H9 (cell line): ENCODE measurements around the gene TEX2. TPM values are rescaled to one million over a fixed set of nuclear protein-coding genes. Genes with fewer than 3 reads are reported as not detected.

Experiments used
- DNase-seq: peaks from one replicate; pipeline ENCODE4 v3.0.0-alpha.2; 2017
- H2AFZ ChIP-seq: one replicate; pipeline ENCODE4 v1.6.1; 2013; ENCODE audit warnings: mild to moderate bottlenecking, low read length, control low read depth, moderate library complexity
- H2AK5ac ChIP-seq: 2 replicates; pipeline ENCODE4 v1.6.1; 2013; ENCODE audit warnings: low read length, control low read depth, mixed read lengths; ENCODE audit not compliant: insufficient read length
- H2BK120ac ChIP-seq: one replicate; pipeline ENCODE4 v1.6.1; 2013; ENCODE audit warnings: low read depth, mild to moderate bottlenecking, low read length, control low read depth, inconsistent platforms; ENCODE audit not compliant: poor library complexity, severe bottlenecking
- H2BK12ac ChIP-seq: 2 replicates; pipeline ENCODE4 v1.6.1; 2013; ENCODE audit warnings: low read length, control low read depth, mixed read lengths, low read depth; ENCODE audit not compliant: insufficient read length
- H2BK15ac ChIP-seq: 2 replicates; pipeline ENCODE4 v1.6.1; 2013; ENCODE audit warnings: low read depth, low read length, control low read depth
- H2BK20ac ChIP-seq: one replicate; pipeline ENCODE4 v1.6.1; 2013; ENCODE audit warnings: low read depth, mild to moderate bottlenecking, low read length, control low read depth, inconsistent platforms; ENCODE audit not compliant: poor library complexity, severe bottlenecking
- H2BK5ac ChIP-seq: 2 replicates; pipeline ENCODE4 v1.6.1; 2013; ENCODE audit warnings: low read length, control low read depth, mixed read lengths; ENCODE audit not compliant: insufficient read length
- H3K14ac ChIP-seq: 2 replicates; pipeline ENCODE4 v1.6.1; 2013; ENCODE audit warnings: low read length, control low read depth; ENCODE audit not compliant: insufficient read depth
- H3K18ac ChIP-seq: 2 replicates; pipeline ENCODE4 v1.6.1; 2013; ENCODE audit warnings: low read depth, mild to moderate bottlenecking, mixed read lengths, low read length, control low read depth; ENCODE audit not compliant: insufficient read length
- H3K23ac ChIP-seq: 2 replicates; pipeline ENCODE4 v1.6.1; 2013; ENCODE audit warnings: low read length, control low read depth, mixed read lengths, low read depth; ENCODE audit not compliant: insufficient read length
- H3K23me2 ChIP-seq: 2 replicates; pipeline ENCODE4 v1.6.1; 2013; ENCODE audit warnings: low read depth, mild to moderate bottlenecking, mixed read lengths, low read length, control low read depth; ENCODE audit not compliant: insufficient read length, poor library complexity, severe bottlenecking
- H3K27ac ChIP-seq: 2 replicates; pipeline ENCODE4 v1.5.1; 2013; ENCODE audit warnings: low read length, control low read depth, mixed read lengths, low read depth; ENCODE audit not compliant: insufficient read length
- H3K27me3 ChIP-seq: 2 replicates; pipeline ENCODE4 v1.6.1; 2013; ENCODE audit warnings: low read length, control low read depth, inconsistent platforms; ENCODE audit not compliant: insufficient read depth
- H3K4ac ChIP-seq: 2 replicates; pipeline ENCODE4 v1.6.1; 2013; ENCODE audit warnings: low read depth, mild to moderate bottlenecking, control low read depth, inconsistent platforms, low read length, moderate library complexity
- H3K4me1 ChIP-seq: 2 replicates; pipeline ENCODE4 v1.6.1; 2013; ENCODE audit warnings: low read length, control low read depth, inconsistent platforms; ENCODE audit not compliant: insufficient read depth
- H3K4me2 ChIP-seq: 2 replicates; pipeline ENCODE4 v1.6.1; 2013; ENCODE audit warnings: low read length, control low read depth, mixed read lengths; ENCODE audit not compliant: insufficient read length, insufficient read depth
- H3K56ac ChIP-seq: 2 replicates; pipeline ENCODE4 v1.6.1; 2013; ENCODE audit warnings: low read depth, mild to moderate bottlenecking, mixed read lengths, low read length, control low read depth; ENCODE audit not compliant: insufficient read length
- H3K79me1 ChIP-seq: 2 replicates; pipeline ENCODE4 v1.6.1; 2013; ENCODE audit warnings: low read depth, mild to moderate bottlenecking, moderate library complexity, low read length, control low read depth, inconsistent platforms; ENCODE audit not compliant: insufficient read depth, poor library complexity, severe bottlenecking
- H3K79me2 ChIP-seq: 2 replicates; pipeline ENCODE4 v1.6.1; 2013; ENCODE audit warnings: low read length, control low read depth, inconsistent platforms; ENCODE audit not compliant: insufficient read depth
- H3K9ac ChIP-seq: 2 replicates; pipeline ENCODE4 v1.6.1; 2013; ENCODE audit warnings: low read length, control low read depth, mixed read lengths; ENCODE audit not compliant: insufficient read length; ENCODE audit errors: extremely low read depth
- H3K9me3 ChIP-seq: one replicate; pipeline ENCODE4 v1.6.1; 2013; ENCODE audit warnings: low read depth, low read length, inconsistent platforms; ENCODE audit not compliant: control insufficient read depth
- H3T11ph ChIP-seq: one replicate; pipeline ENCODE4 v1.6.1; 2013; ENCODE audit warnings: mild to moderate bottlenecking, low read length, control low read depth, inconsistent platforms
- H4K20me1 ChIP-seq: one replicate; pipeline ENCODE4 v1.6.1; 2013; ENCODE audit not compliant: control insufficient read depth, insufficient read length, insufficient read depth
- H4K5ac ChIP-seq: 2 replicates; pipeline ENCODE4 v1.6.1; 2013; ENCODE audit warnings: low read depth, mild to moderate bottlenecking, mixed read lengths, low read length, control low read depth; ENCODE audit not compliant: insufficient read length
- H4K8ac ChIP-seq: replicated peaks from 2 replicates; pipeline ENCODE4 v1.6.1; 2013; ENCODE audit warnings: low read length, control low read depth, mixed read lengths, low read depth; ENCODE audit not compliant: insufficient read length
- H4K91ac ChIP-seq: 2 replicates; pipeline ENCODE4 v1.6.1; 2013; ENCODE audit warnings: low read depth, mild to moderate bottlenecking, moderate library complexity, mixed read lengths, low read length, control low read depth; ENCODE audit not compliant: insufficient read length
- H3K27ac Mint-ChIP-seq, 3 experiments: 2 replicates in 2 of 3; 3 replicates in 1 of 3; pipeline ENCODE4 v1.8.0; 2020 to 2021; ENCODE audit warnings: mixed read lengths in 3 of 3, mild to moderate bottlenecking in 1 of 3, moderate library complexity in 1 of 3
- H3K27me3 Mint-ChIP-seq: 2 replicates; pipeline ENCODE4 v1.8.0; 2021; ENCODE audit warnings: low read depth, mild to moderate bottlenecking, moderate library complexity, mixed read lengths
- H3K36me3 Mint-ChIP-seq, 3 experiments: 2 replicates in 2 of 3; 3 replicates in 1 of 3; pipeline ENCODE4 v1.8.0; 2020 to 2021; ENCODE audit warnings: low read depth in 3 of 3, mixed read lengths in 3 of 3; ENCODE audit not compliant: insufficient read depth in 1 of 3
- H3K4me1 Mint-ChIP-seq, 2 experiments: 2 replicates each; pipeline ENCODE4 v1.8.0; 2020; ENCODE audit warnings: mixed read lengths in 2 of 2
- H3K4me3 Mint-ChIP-seq, 2 experiments: 2 replicates in 1 of 2; 3 replicates in 1 of 2; pipeline ENCODE4 v1.8.0; 2020 to 2021; ENCODE audit warnings: mild to moderate bottlenecking in 2 of 2, mixed read lengths in 2 of 2, moderate library complexity in 1 of 2
- H3K9me3 Mint-ChIP-seq, 2 experiments: 2 replicates in 1 of 2; 3 replicates in 1 of 2; pipeline ENCODE4 v1.8.0; 2020; ENCODE audit warnings: mild to moderate bottlenecking in 2 of 2, mixed read lengths in 2 of 2, moderate library complexity in 1 of 2
- WGBS: extraction: QIAGEN DNeasy Blood & Tissue Kit; methylation state at CpG from one replicate; pipeline ENCODE4 v1.1.7; 2013; ENCODE audit warnings: missing lambda C conversion rate, low lambda C conversion rate, mixed read lengths; ENCODE audit not compliant: insufficient read length; ENCODE audit errors: extremely low coverage; 5-methylcytosine and 5-hydroxymethylcytosine counted together
- total RNA-seq: library from RNA; stranded (reverse); gene quantifications from 2 replicates; pipeline ENCODE4 v1.2.1, GENCODE V29; 2021
- TF ChIP-seq, protein P1 (sequence below): fragments of 200-600 bp; sonication (generic); conservative IDR thresholded peaks from 3 replicates; pipeline ENCODE4 v1.8.0; 2021; ENCODE audit warnings: antibody characterized with exemption, mild to moderate bottlenecking

Gene TEX2
- total RNA-seq, 1 experiment from 2014 or later = 12.2 TPM

DNA sequence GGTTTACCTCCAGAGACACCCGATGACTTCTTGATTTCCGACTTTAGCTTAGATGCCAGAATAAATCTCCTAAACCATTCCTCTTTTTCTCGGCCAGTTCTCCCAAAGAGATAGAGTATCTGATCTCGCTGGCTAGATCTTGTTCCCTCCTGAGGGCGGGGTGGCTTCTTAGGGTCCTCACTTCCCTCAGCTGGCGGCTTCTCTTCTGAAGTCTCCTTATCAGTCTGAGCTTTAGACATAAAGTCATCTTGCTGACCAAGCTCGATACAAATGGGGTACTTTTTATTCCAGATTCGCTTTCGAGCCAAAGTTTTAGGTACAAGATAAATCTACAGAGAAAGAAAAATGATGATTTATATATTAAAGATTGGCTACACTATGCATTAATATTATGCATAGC is 69.5 kb downstream of the TEX2 start:
- H3K4me3 Mint-ChIP-seq = no peak overlapping the region
- H4K91ac ChIP-seq = no peak overlapping the region
- whole genome bisulfite sequencing = no CpG with 5 or more reads among the region's 9 CpGs
- no peaks in the 10 kb centered on the region for H3K79me1 ChIP-seq
- no peak overlapping the region for H3K23ac ChIP-seq
- H3K36me3 Mint-ChIP-seq = peaks cover 0 to 5% (median 0%) of the 10 kb centered on the region in 3 experiments; a peak in 1 of 7 replicates
- no peaks in the 10 kb centered on the region for H3K23me2 ChIP-seq
- H3K27me3 Mint-ChIP-seq = no peaks in the 10 kb centered on the region
- H3K56ac ChIP-seq = no peak overlapping the region
- no peaks in the 10 kb centered on the region for H3K79me2 ChIP-seq
- no peak overlapping the region for H4K5ac ChIP-seq
- H3K27me3 ChIP-seq = no peaks in the 10 kb centered on the region
- H3K27ac Mint-ChIP-seq = no peak overlapping the region; a peak in 1 of 7 replicates
- no peak overlapping the region for H3K14ac ChIP-seq
- no peak overlapping the region for H3K4me2 ChIP-seq
- peaks cover 9 to 17% of the 10 kb centered on the region in 2 experiments for H3K4me1 Mint-ChIP-seq
- no peak overlapping the region for H3K27ac ChIP-seq
- H3K4ac ChIP-seq = no peak overlapping the region
- no peak overlapping the region for H3K18ac ChIP-seq
- no peaks in the 10 kb centered on the region for H3K9me3 Mint-ChIP-seq
- DNase-seq = no peak
- H3K9ac ChIP-seq = no peak overlapping the region
- no peaks in the 10 kb centered on the region for H4K20me1 ChIP-seq
- TF ChIP-seq, protein P1, sequence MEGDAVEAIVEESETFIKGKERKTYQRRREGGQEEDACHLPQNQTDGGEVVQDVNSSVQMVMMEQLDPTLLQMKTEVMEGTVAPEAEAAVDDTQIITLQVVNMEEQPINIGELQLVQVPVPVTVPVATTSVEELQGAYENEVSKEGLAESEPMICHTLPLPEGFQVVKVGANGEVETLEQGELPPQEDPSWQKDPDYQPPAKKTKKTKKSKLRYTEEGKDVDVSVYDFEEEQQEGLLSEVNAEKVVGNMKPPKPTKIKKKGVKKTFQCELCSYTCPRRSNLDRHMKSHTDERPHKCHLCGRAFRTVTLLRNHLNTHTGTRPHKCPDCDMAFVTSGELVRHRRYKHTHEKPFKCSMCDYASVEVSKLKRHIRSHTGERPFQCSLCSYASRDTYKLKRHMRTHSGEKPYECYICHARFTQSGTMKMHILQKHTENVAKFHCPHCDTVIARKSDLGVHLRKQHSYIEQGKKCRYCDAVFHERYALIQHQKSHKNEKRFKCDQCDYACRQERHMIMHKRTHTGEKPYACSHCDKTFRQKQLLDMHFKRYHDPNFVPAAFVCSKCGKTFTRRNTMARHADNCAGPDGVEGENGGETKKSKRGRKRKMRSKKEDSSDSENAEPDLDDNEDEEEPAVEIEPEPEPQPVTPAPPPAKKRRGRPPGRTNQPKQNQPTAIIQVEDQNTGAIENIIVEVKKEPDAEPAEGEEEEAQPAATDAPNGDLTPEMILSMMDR = no peak
- H2BK5ac ChIP-seq = no peak overlapping the region
- H2AFZ ChIP-seq = no peak overlapping the region
- H4K8ac ChIP-seq = no peak overlapping the region
- H2BK15ac ChIP-seq = no peak overlapping the region
- H3K4me1 ChIP-seq = peaks cover 4% of the 10 kb centered on the region; the same call in 1 of the 2 replicates
- no peak overlapping the region for H2BK12ac ChIP-seq
- no peak overlapping the region for H3T11ph ChIP-seq
- H2BK120ac ChIP-seq = no peak overlapping the region
- no peaks in the 10 kb centered on the region for H3K9me3 ChIP-seq
- H2AK5ac ChIP-seq = no peak overlapping the region
- H2BK20ac ChIP-seq = no peak overlapping the region
